K562 (cell line): Measurements from ENCODE around the gene NPAS2. TPM values are rescaled to one million over a fixed set of nuclear protein-coding genes. Genes with fewer than 3 reads are reported as not detected.

ENCODE experiments used
- ATF1 ChIP-seq, 2 experiments: fragments of 450-650 bp in 1 of 2; IDR thresholded peaks; 2 replicates each; pipeline ENCODE4 v1.6.1; 2016; ENCODE audit warnings: missing compliant biosample characterization in 1 of 2, missing genetic modification characterization in 1 of 2
- FUS ChIP-seq: fragments of 200-400 bp; formaldehyde crosslinking; optimal IDR thresholded peaks from 2 replicates; pipeline ENCODE3; 2017; ENCODE audit warnings: low read depth, low read length
- IFI16 ChIP-seq: fragments of 250-450 bp; sonication (Bioruptor Pico); IDR thresholded peaks from 2 replicates; pipeline ENCODE4 v2.1.2; 2022; ENCODE audit warnings: mild to moderate bottlenecking, inconsistent platforms
- POLR2H ChIP-seq: IDR thresholded peaks from 2 replicates; pipeline ENCODE4 v1.6.1; 2016; ENCODE audit warnings: missing genetic modification characterization, low read depth, mild to moderate bottlenecking, control low read depth, missing compliant biosample characterization, moderate library complexity
- RFX1 ChIP-seq: fragments of 450-650 bp; IDR thresholded peaks from 2 replicates; pipeline ENCODE4 v1.6.1; 2016; ENCODE audit warnings: mild to moderate bottlenecking, moderate library complexity
- TAL1 ChIP-seq: fragments of 450-650 bp; IDR thresholded peaks from 2 replicates; pipeline ENCODE4 v1.6.1; 2016; ENCODE audit warnings: mild to moderate bottlenecking
- ZNF316 ChIP-seq: fragments of 450-650 bp; IDR thresholded peaks from 2 replicates; pipeline ENCODE4 v1.6.1; 2016
- polyA plus RNA-seq, 8 experiments: library from polyadenylated mRNA; depleted of rRNA in 4 of 8; stranded (reverse) in 5 of 8; unstranded in 3 of 8; fragments of >200 nt; fragmentation: Nextera tagmentation in 2 of 8; fragmentation: Illumina TruSeq in 1 of 8; extraction: Ambion mirVana in 2 of 8; extraction: Trizol in 1 of 8; gene quantifications; 2 replicates each; pipeline versions ENCODE4 v1.2.1 to v1.2.3, GENCODE V29; 2011 to 2014; ENCODE audit warnings: inconsistent platforms in 1 of 8, missing spikeins in 1 of 8
- total RNA-seq, 7 experiments: library from RNA; depleted of rRNA in 6 of 7; stranded (reverse); fragments of >200 nt in 6 of 7; fragmentation: Illumina TruSeq in 2 of 7; extraction: Trizol in 2 of 7; gene quantifications; 2 replicates each; pipeline versions ENCODE4 v1.2.1 to v1.2.3, GENCODE V29; 2011 to 2021; ENCODE audit warnings: low replicate concordance in 1 of 7
- TF ChIP-seq, protein P1 (sequence below): fragments of 250-450 bp; sonication (Bioruptor Pico); IDR thresholded peaks from 2 replicates; pipeline ENCODE4 v1.5.0; 2021; ENCODE audit warnings: mild to moderate bottlenecking, moderate library complexity
- TF ChIP-seq, protein P2 (sequence below): fragments of 450-650 bp; formaldehyde crosslinking; IDR thresholded peaks from 2 replicates; pipeline ENCODE4 v1.4.0; 2022; ENCODE audit warnings: missing genetic modification characterization
- TF ChIP-seq, protein P3 (sequence below): sonication (generic); formaldehyde crosslinking; IDR thresholded peaks from 2 replicates; pipeline ENCODE4 v1.8.1; 2022; ENCODE audit warnings: missing genetic modification reagents
- TF ChIP-seq, protein P4 (sequence below), 3 experiments: IDR thresholded peaks in 2 of 3; conservative IDR thresholded peaks in 1 of 3; 2 replicates each; pipeline ENCODE4 v1.5.1; 2011 to 2012; ENCODE audit warnings: low read length in 3 of 3, mild to moderate bottlenecking in 3 of 3, control low read depth in 2 of 3, improper control_type of control experiment in 1 of 3, inconsistent platforms in 1 of 3, low read depth in 1 of 3, mixed read lengths in 1 of 3, moderate library complexity in 1 of 3; ENCODE audit not compliant: insufficient read depth in 2 of 3
- TF ChIP-seq, protein P5 (sequence below): fragments of 450-650 bp; IDR thresholded peaks from 2 replicates; pipeline ENCODE4 v1.6.1; 2017; ENCODE audit warnings: antibody characterized with exemption, mild to moderate bottlenecking

Gene NPAS2
- total and polyA plus RNA-seq, 9 of the 15 experiments (the other 6 are each of a cell fraction or from before 2014, with no cell fraction given), result 0.06 to 0.29 (median 0.07) TPM; not detected in 5

DNA sequence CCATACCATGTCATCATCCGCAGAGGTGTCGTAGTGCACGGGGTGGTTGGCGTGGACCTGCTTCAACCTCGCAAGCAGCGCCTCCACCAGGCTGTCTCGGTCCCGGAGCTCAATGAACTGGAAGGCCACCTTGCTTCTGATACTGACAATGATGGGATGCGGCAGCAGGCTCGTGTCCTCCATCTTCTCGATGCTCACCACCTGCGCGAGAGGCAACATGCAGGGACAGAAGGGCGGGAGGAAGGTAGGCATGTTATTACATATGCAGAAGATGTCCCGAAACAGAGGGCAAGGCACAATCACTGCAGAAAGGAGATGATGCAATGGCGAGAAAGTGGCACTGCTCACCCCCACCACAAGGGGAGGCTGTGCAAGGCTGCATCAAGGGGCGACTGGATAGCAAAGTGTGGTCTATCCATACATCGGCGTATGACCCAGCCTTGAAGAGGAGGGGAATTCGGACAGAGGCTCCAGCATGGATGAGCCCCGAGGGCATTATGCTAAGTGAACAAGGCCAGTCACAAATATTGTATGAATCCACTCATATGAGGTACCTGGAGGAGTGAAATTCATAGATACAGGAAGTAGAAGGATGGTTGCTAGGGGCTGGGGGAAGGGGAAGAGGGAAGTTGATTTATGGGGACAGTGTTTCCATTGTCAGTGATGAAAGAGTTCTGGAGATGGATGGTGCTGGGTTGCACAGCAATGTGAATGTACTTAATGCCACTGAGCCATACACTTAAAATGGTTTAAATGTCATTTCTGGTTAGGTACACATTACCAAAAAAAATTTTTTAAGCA, 218.7 kb downstream of the NPAS2 start (continued):
- TF ChIP-seq, protein P1, sequence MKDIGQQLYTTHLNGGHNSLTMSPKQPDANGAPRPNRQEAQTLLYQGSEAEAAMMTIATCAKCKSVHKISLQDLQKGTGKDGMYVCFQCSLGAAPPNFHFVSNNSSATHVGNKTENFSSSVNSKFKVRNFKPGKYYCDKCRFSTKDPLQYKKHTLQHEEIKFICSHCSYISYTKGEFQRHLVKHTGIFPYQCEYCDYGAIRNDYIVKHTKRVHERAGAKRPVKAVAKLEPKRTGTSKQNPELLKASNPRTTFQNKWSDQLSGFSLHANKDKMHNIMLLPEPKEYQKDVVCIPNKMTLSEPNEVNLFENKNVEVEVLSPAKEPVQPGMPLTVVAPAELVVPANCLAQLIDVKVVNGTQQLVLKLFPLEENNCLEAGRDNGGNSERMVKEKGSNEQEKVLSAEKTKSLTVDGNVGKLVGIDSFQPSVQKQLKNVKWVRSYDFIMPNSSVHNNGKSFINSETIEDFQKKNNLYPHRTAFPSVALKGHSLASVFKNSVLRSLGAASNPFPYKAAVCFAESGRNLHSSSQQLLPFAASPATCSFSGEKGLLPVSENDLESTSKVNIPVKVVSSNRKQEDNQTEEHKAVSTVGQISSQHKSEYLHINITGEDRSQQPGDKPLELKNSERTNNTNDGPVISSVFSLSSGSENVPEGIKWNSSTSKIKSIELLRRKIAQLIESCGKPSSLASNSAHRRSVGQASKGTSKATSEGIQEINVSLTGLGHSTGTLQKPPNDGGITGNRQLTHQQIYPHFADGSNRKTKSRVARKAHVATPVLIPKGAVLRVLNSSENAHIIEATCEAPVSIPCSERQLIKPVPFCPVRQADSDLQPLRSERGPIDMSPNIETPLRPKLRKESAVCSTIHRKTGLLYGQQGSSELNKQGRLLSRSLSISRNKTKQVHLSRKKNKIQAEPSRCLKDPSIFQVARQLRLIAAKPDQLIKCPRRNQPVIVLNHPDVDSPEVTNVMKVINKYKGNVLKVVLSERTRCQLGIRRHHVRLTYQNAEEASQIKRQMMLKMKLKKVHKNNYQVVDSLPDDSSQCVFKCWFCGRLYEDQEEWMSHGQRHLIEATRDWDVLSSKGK (CRISPR knock-in tag), result no peak
- TF ChIP-seq, protein P2, sequence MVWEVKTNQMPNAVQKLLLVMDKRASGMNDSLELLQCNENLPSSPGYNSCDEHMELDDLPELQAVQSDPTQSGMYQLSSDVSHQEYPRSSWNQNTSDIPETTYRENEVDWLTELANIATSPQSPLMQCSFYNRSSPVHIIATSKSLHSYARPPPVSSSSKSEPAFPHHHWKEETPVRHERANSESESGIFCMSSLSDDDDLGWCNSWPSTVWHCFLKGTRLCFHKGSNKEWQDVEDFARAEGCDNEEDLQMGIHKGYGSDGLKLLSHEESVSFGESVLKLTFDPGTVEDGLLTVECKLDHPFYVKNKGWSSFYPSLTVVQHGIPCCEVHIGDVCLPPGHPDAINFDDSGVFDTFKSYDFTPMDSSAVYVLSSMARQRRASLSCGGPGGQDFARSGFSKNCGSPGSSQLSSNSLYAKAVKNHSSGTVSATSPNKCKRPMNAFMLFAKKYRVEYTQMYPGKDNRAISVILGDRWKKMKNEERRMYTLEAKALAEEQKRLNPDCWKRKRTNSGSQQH (CRISPR knock-in tag), result no peak
- TF ChIP-seq, protein P3, sequence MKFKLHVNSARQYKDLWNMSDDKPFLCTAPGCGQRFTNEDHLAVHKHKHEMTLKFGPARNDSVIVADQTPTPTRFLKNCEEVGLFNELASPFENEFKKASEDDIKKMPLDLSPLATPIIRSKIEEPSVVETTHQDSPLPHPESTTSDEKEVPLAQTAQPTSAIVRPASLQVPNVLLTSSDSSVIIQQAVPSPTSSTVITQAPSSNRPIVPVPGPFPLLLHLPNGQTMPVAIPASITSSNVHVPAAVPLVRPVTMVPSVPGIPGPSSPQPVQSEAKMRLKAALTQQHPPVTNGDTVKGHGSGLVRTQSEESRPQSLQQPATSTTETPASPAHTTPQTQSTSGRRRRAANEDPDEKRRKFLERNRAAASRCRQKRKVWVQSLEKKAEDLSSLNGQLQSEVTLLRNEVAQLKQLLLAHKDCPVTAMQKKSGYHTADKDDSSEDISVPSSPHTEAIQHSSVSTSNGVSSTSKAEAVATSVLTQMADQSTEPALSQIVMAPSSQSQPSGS (CRISPR knock-in tag), result no peak
- no peak for TF ChIP-seq FUS
- no peak for TF ChIP-seq ZNF316
- peak; percentile 23; the same call in 1 of the 2 replicates for TF ChIP-seq POLR2H (tag)
- TF ChIP-seq, protein P4, sequence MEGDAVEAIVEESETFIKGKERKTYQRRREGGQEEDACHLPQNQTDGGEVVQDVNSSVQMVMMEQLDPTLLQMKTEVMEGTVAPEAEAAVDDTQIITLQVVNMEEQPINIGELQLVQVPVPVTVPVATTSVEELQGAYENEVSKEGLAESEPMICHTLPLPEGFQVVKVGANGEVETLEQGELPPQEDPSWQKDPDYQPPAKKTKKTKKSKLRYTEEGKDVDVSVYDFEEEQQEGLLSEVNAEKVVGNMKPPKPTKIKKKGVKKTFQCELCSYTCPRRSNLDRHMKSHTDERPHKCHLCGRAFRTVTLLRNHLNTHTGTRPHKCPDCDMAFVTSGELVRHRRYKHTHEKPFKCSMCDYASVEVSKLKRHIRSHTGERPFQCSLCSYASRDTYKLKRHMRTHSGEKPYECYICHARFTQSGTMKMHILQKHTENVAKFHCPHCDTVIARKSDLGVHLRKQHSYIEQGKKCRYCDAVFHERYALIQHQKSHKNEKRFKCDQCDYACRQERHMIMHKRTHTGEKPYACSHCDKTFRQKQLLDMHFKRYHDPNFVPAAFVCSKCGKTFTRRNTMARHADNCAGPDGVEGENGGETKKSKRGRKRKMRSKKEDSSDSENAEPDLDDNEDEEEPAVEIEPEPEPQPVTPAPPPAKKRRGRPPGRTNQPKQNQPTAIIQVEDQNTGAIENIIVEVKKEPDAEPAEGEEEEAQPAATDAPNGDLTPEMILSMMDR (IDR thresholded peaks at IDR 0.05 in 2 of 3, conservative IDR thresholded peaks at IDR 0.05 in 1 of 3; ENCODE audit: insufficient read depth in 2 of 3, low read depth in 1 of 3, low read length in 3 of 3), result peak; percentile 63 to 84 (median 66)
- TF ChIP-seq RFX1, result peak; percentile 73
- no peak for TF ChIP-seq TAL1
- TF ChIP-seq, protein P5, sequence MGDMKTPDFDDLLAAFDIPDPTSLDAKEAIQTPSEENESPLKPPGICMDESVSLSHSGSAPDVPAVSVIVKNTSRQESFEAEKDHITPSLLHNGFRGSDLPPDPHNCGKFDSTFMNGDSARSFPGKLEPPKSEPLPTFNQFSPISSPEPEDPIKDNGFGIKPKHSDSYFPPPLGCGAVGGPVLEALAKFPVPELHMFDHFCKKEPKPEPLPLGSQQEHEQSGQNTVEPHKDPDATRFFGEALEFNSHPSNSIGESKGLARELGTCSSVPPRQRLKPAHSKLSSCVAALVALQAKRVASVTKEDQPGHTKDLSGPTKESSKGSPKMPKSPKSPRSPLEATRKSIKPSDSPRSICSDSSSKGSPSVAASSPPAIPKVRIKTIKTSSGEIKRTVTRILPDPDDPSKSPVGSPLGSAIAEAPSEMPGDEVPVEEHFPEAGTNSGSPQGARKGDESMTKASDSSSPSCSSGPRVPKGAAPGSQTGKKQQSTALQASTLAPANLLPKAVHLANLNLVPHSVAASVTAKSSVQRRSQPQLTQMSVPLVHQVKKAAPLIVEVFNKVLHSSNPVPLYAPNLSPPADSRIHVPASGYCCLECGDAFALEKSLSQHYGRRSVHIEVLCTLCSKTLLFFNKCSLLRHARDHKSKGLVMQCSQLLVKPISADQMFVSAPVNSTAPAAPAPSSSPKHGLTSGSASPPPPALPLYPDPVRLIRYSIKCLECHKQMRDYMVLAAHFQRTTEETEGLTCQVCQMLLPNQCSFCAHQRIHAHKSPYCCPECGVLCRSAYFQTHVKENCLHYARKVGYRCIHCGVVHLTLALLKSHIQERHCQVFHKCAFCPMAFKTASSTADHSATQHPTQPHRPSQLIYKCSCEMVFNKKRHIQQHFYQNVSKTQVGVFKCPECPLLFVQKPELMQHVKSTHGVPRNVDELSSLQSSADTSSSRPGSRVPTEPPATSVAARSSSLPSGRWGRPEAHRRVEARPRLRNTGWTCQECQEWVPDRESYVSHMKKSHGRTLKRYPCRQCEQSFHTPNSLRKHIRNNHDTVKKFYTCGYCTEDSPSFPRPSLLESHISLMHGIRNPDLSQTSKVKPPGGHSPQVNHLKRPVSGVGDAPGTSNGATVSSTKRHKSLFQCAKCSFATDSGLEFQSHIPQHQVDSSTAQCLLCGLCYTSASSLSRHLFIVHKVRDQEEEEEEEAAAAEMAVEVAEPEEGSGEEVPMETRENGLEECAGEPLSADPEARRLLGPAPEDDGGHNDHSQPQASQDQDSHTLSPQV, result peak; percentile 45; the same call in 1 of the 2 replicates
- no peak for TF ChIP-seq ATF1 (CRISPR knock-in tag; IDR thresholded peaks at IDR 0.05)
- TF ChIP-seq ATF1 (tag; IDR thresholded peaks at IDR 0.05), result peak; percentile 49
- TF ChIP-seq IFI16 (CRISPR knock-in tag), result no peak
